ENCODE data around the gene ELF2.

GRCh38 chr4:139176302-139177048, 543 bp downstream of the ELF2 start:
- TF ChIP-seq OSR2 (tag by site-specific recombination; IDR thresholded peaks at IDR 0.05) (no peak), ZSCAN16 (tag by site-specific recombination; IDR thresholded peaks at IDR 0.05) (no peak), CTCF (tag by site-specific recombination; IDR thresholded peaks at IDR 0.05) (no peak; the same call in 1 of the 2 replicates), ZBTB7A (tag by site-specific recombination; IDR thresholded peaks at IDR 0.05; ENCODE audit: low read depth) (no peak), ATF2 (tag by site-specific recombination; IDR thresholded peaks at IDR 0.05; ENCODE audit: low read depth) (no peak)
